Nephron (organoid): ENCODE measurements around the gene KCNMB1.

ENCODE experiments used
- H3K27ac Mint-ChIP-seq, 3 experiments: 2 replicates each; pipeline ENCODE4 v1.8.0; 2020; ENCODE audit warnings: mixed read lengths in 3 of 3, mild to moderate bottlenecking in 2 of 3, moderate library complexity in 1 of 3
- H3K27me3 Mint-ChIP-seq: 2 replicates; pipeline ENCODE4 v1.8.0; 2021; ENCODE audit warnings: low read depth, mild to moderate bottlenecking, moderate library complexity, mixed read lengths
- H3K36me3 Mint-ChIP-seq: 2 replicates; pipeline ENCODE4 v1.8.0; 2020; ENCODE audit warnings: low read depth, mixed read lengths
- H3K4me1 Mint-ChIP-seq: 2 replicates; pipeline ENCODE4 v1.8.0; 2020; ENCODE audit warnings: mixed read lengths
- H3K4me3 Mint-ChIP-seq, 3 experiments: 2 replicates each; pipeline ENCODE4 v1.8.0; 2020; ENCODE audit warnings: mild to moderate bottlenecking in 3 of 3, mixed read lengths in 3 of 3, moderate library complexity in 2 of 3
- H3K9me3 Mint-ChIP-seq: 2 replicates; pipeline ENCODE4 v1.8.0; 2020; ENCODE audit warnings: mixed read lengths
- CTCF ChIP-seq, 3 experiments: fragments of 200-600 bp; sonication (generic); IDR thresholded peaks; one replicate each; pipeline ENCODE4 v1.5.0; 2021; ENCODE audit warnings: antibody characterized with exemption in 3 of 3; ENCODE audit not compliant: unreplicated experiment in 3 of 3

Gene KCNMB1

GRCh38 chr5:170388818-170389549 is at the start of gene KCNMB1:
KCNMB1 (minus strand) TSS chr5:170389367; CDS start chr5:170385447, 3,920 bp downstream.
- Mint-ChIP-seq H3K9me3 (no peaks in the 10 kb centered on the region), H3K4me1 (peaks cover 43% of the 10 kb centered on the region), H3K27me3 (peaks cover 11% of the 10 kb centered on the region), H3K27ac (peak within 1 kb of the TSS; percentile 68 to 90 (median 87)), H3K36me3 (no peaks in the 10 kb centered on the region), H3K4me3 (peak within 1 kb of the TSS; percentile 17 to 38 (median 27))
- no peak for TF ChIP-seq CTCF (IDR thresholded peaks at IDR 0.05; ENCODE audit: unreplicated experiment in 3 of 3)

- Mint-ChIP-seq H3K9me3 (no peaks in the 10 kb centered on the region), H3K27me3 (peaks cover 10% of the 10 kb centered on the region), H3K36me3 (no peaks in the 10 kb centered on the region), H3K4me3 (no peak overlapping the region), H3K27ac (peak overlapping the region in 2 of 3 experiments; percentile 40), H3K4me1 (peaks cover 12% of the 10 kb centered on the region)
- no peak for TF ChIP-seq CTCF (IDR thresholded peaks at IDR 0.05; ENCODE audit: unreplicated experiment in 3 of 3)
Measured at GRCh38 chr5:170438581-170438980, 49.4 kb upstream of the KCNMB1 start.

GRCh38 chr5:170437621-170438375 is 48.6 kb upstream of the KCNMB1 start:
- H3K27ac Mint-ChIP-seq: peak overlapping the region in 1 of 3 experiments; percentile 46
- H3K4me1 Mint-ChIP-seq: peaks cover 12% of the 10 kb centered on the region
- TF ChIP-seq CTCF (IDR thresholded peaks at IDR 0.05; ENCODE audit: unreplicated experiment in 3 of 3): no peak
- no peaks in the 10 kb centered on the region for H3K36me3 Mint-ChIP-seq
- H3K27me3 Mint-ChIP-seq: peaks cover 10% of the 10 kb centered on the region
- H3K9me3 Mint-ChIP-seq: no peaks in the 10 kb centered on the region
- no peak overlapping the region for H3K4me3 Mint-ChIP-seq

GRCh38 chr5:170436335-170436734 is 47.2 kb upstream of the KCNMB1 start:
- Mint-ChIP-seq H3K4me3 (no peak overlapping the region), H3K9me3 (no peaks in the 10 kb centered on the region), H3K36me3 (no peaks in the 10 kb centered on the region)

GRCh38 chr5:170434966-170435605 is 45.9 kb upstream of the KCNMB1 start:
- peaks cover 15% of the 10 kb centered on the region for H3K27me3 Mint-ChIP-seq
- H3K4me1 Mint-ChIP-seq: peaks cover 20% of the 10 kb centered on the region
- H3K4me3 Mint-ChIP-seq: no peak overlapping the region

More at GRCh38 chr5:170436335-170436734, 47.2 kb upstream of the KCNMB1 start:
- Mint-ChIP-seq H3K27ac (no peak overlapping the region), H3K4me1 (peaks cover 12% of the 10 kb centered on the region), H3K27me3 (peaks cover 10% of the 10 kb centered on the region)
- TF ChIP-seq CTCF (IDR thresholded peaks at IDR 0.05; ENCODE audit: unreplicated experiment in 3 of 3): no peak

More at GRCh38 chr5:170434966-170435605, 45.9 kb upstream of the KCNMB1 start:
- no peaks in the 10 kb centered on the region for H3K9me3 Mint-ChIP-seq
- H3K36me3 Mint-ChIP-seq: no peaks in the 10 kb centered on the region
- peak overlapping the region in 1 of 3 experiments; percentile 68 for H3K27ac Mint-ChIP-seq
- peak; percentile 95 to 99 (median 98) for TF ChIP-seq CTCF (IDR thresholded peaks at IDR 0.05; ENCODE audit: unreplicated experiment in 3 of 3)
